ENCODE results near the gene MARCHF6. TPM values are rescaled to one million over a fixed set of nuclear protein-coding genes. Genes with fewer than 3 reads are reported as not detected.

The MARCHF6 gene
- total RNA-seq, 3 donors from 2014 or later: 90.8 to 123 (median 121) TPM

GRCh38 chr5:10328323-10328722 lies 25.2 kb upstream of the MARCHF6 start:
- no peaks in the 10 kb centered on the region for H3K9me3 ChIP-seq
- no peaks in the 10 kb centered on the region for H3K36me3 ChIP-seq
- TF ChIP-seq CTCF (IDR thresholded peaks at IDR 0.05) (no peak), POLR2AphosphoS5 (IDR thresholded peaks at IDR 0.05) (no peak), POLR2A (IDR thresholded peaks at IDR 0.05) (no peak)
- DNase-seq (ENCODE audit: low spot score in 2 of 2): no peak
- peaks cover 0 to 5% of the 10 kb centered on the region in 2 donors for H3K4me1 ChIP-seq
- H3K4me3 ChIP-seq: no peak overlapping the region
- H3K27ac ChIP-seq: no peak overlapping the region
- H3K27me3 ChIP-seq: no peaks in the 10 kb centered on the region
- intact Hi-C loops (cut with DNase I; ENCODE audit: low total_unique reads): no loop called here

- no peaks in the 10 kb centered on the region for H3K9me3 ChIP-seq
- no peaks in the 10 kb centered on the region for H3K27me3 ChIP-seq
- H3K36me3 ChIP-seq: no peaks in the 10 kb centered on the region
- peak overlapping the region in 1 of 2 donors; percentile 72 for H3K27ac ChIP-seq
- no peak for DNase-seq (ENCODE audit: low spot score in 2 of 2)
- H3K4me3 ChIP-seq: no peak overlapping the region
- intact Hi-C loops (cut with DNase I; ENCODE audit: low total_unique reads): no loop called here
- no peak for TF ChIP-seq POLR2A (IDR thresholded peaks at IDR 0.05)
- peaks cover 0 to 5% of the 10 kb centered on the region in 2 donors for H3K4me1 ChIP-seq
These were observed 24.1 kb upstream of the MARCHF6 start for GRCh38 chr5:10329446-10329819.

DNA sequence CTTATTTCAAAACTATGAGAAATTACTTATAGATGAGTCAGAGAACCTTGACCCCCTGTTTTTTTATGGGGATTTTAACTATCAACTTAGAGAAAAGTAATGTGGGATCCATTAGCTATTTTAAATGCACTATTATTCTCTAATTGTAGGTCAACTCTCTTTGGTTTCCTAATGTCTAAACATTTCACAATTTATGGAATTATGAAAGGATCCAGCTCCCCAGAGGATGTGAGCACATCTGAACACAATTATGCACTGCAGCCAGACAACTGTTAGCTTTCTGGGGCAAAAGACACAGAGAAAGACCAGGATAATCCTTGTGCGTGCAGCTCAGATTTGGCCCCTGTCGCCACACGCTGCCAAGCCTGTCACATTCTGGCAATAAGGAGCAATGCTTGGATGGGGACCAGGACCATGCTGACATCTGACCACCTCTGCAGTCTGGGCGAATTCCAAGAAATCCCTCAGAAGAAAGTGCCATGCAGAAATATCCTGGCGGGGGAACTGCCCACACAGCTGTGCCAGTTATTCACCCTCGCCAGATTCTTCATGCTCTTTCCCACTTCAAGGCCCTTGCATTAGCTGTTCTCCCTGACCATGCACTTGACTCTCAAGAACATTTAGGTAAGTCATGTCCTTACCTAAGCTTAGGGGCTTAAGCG lies 23.5 kb upstream of the MARCHF6 start:
- H3K27ac ChIP-seq: peak overlapping the region in 1 of 2 donors; percentile 72
- no peak for DNase-seq (ENCODE audit: low spot score in 2 of 2)
- peaks cover 0 to 5% of the 10 kb centered on the region in 2 donors for H3K4me1 ChIP-seq
- H3K9me3 ChIP-seq: no peaks in the 10 kb centered on the region
- intact Hi-C loops (cut with DNase I; ENCODE audit: low total_unique reads): no loop called here
- H3K27me3 ChIP-seq: no peaks in the 10 kb centered on the region
- H3K36me3 ChIP-seq: no peaks in the 10 kb centered on the region
- peak overlapping the region in 1 of 3 donors; percentile 15 for H3K4me3 ChIP-seq
- TF ChIP-seq POLR2AphosphoS5 (IDR thresholded peaks at IDR 0.05): peak in 1 of 3 donors; percentile 45
- TF ChIP-seq POLR2A (IDR thresholded peaks at IDR 0.05): no peak

- peak overlapping the region in 1 of 2 donors; percentile 71 for H3K27ac ChIP-seq
- peak overlapping the region in 1 of 3 donors; percentile 15 for H3K4me3 ChIP-seq
- intact Hi-C loops (cut with DNase I; ENCODE audit: low total_unique reads): no loop called here
- no peak for TF ChIP-seq POLR2A (IDR thresholded peaks at IDR 0.05)
- no peak for TF ChIP-seq POLR2AphosphoS5 (IDR thresholded peaks at IDR 0.05)
- TF ChIP-seq CTCF (IDR thresholded peaks at IDR 0.05): no peak
- H3K4me1 ChIP-seq: peaks cover 0 to 5% of the 10 kb centered on the region in 2 donors
- H3K36me3 ChIP-seq: no peaks in the 10 kb centered on the region
- H3K27me3 ChIP-seq: no peaks in the 10 kb centered on the region
- no peak for DNase-seq (ENCODE audit: low spot score in 2 of 2)
- no peaks in the 10 kb centered on the region for H3K9me3 ChIP-seq
These were observed 22.8 kb upstream of the MARCHF6 start for GRCh38 chr5:10330511-10331230.

DNA sequence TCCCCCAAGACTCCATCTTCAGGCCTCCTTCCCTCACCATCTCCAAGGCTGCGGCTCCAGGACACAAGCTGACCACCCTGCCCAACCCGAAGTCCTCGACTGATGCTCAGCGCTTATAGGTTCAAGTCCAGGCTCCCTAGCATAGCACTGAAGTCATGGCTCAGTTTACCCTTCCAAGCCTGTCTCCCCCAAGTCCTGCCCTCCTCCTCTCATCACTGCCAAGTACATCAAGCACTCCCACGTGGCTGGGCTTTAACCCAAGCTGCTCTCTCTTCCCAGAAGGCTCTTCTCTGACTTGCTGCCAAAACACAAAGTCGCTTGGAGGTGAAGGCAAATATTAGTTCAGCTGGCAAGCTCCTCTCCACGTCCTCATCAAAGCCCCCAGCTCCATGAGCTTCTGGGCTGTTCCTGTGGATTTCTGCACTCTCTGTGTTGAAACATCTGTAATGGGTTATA lies 22.1 kb upstream of the MARCHF6 start:
- DNase-seq (ENCODE audit: low spot score in 2 of 2): peak; percentile 45 to 69

More for the DNA sequence above, 22.1 kb upstream of the MARCHF6 start:
- Histone ChIP-seq H3K4me1 (peaks cover 0 to 5% of the 10 kb centered on the region in 2 donors), H3K9me3 (no peaks in the 10 kb centered on the region), H3K27me3 (no peaks in the 10 kb centered on the region), H3K4me3 (no peak overlapping the region), H3K27ac (peak overlapping the region in 1 of 2 donors; percentile 71), H3K36me3 (no peaks in the 10 kb centered on the region)
- TF ChIP-seq POLR2AphosphoS5 (IDR thresholded peaks at IDR 0.05) (peak in 1 of 3 donors; percentile 38), POLR2A (IDR thresholded peaks at IDR 0.05) (no peak), CTCF (IDR thresholded peaks at IDR 0.05) (no peak)
- intact Hi-C loops (cut with DNase I; ENCODE audit: low total_unique reads): no loop called here
